IMR-90 (cell line): Measurements from ENCODE around the gene STKLD1.
A peak's percentile ranks its signal among the peaks of the same experiment; 100 is the strongest.

Experiments used
- BHLHE40 ChIP-seq: fragments of 150-350 bp; IDR thresholded peaks from 2 replicates; pipeline ENCODE4 v1.6.1; 2016; ENCODE audit warnings: mild to moderate bottlenecking, low read depth, low read length
- MAFK ChIP-seq: IDR thresholded peaks from 2 replicates; pipeline ENCODE4 v1.6.1; 2012; ENCODE audit warnings: low read depth, low read length, improper control_type of control experiment
- POLR2A ChIP-seq: IDR thresholded peaks from 2 replicates; pipeline ENCODE4 v1.6.1; 2012; ENCODE audit warnings: mild to moderate bottlenecking, low read depth, low read length
- RAD21 ChIP-seq: IDR thresholded peaks from 2 replicates; pipeline ENCODE4 v1.6.1; 2012; ENCODE audit warnings: low read length, improper control_type of control experiment
- RFX5 ChIP-seq: IDR thresholded peaks from 2 replicates; pipeline ENCODE4 v1.8.0; 2012; ENCODE audit warnings: low read depth, mild to moderate bottlenecking, low read length, moderate library complexity
- SMC3 ChIP-seq: fragments of 150-350 bp; IDR thresholded peaks from 2 replicates; pipeline ENCODE4 v1.6.1; 2016; ENCODE audit warnings: low read depth, mild to moderate bottlenecking, antibody characterized with exemption, low read length, moderate library complexity
- TF ChIP-seq, protein P1 (sequence below): conservative IDR thresholded peaks from 2 replicates; pipeline ENCODE4 v1.5.1; 2012; ENCODE audit warnings: mild to moderate bottlenecking, low read depth, low read length, improper control_type of control experiment
- TF ChIP-seq, protein P2 (sequence below): fragments of 150-350 bp; IDR thresholded peaks from 2 replicates; pipeline ENCODE4 v1.6.1; 2016; ENCODE audit warnings: low read depth, mild to moderate bottlenecking, low read length, moderate library complexity, borderline replicate concordance
- TF ChIP-seq, protein P3 (sequence below): fragments of 150-350 bp; IDR thresholded peaks from 2 replicates; pipeline ENCODE4 v1.6.1; 2017; ENCODE audit warnings: mild to moderate bottlenecking, antibody characterized with exemption, low read length, low read depth

DNA sequence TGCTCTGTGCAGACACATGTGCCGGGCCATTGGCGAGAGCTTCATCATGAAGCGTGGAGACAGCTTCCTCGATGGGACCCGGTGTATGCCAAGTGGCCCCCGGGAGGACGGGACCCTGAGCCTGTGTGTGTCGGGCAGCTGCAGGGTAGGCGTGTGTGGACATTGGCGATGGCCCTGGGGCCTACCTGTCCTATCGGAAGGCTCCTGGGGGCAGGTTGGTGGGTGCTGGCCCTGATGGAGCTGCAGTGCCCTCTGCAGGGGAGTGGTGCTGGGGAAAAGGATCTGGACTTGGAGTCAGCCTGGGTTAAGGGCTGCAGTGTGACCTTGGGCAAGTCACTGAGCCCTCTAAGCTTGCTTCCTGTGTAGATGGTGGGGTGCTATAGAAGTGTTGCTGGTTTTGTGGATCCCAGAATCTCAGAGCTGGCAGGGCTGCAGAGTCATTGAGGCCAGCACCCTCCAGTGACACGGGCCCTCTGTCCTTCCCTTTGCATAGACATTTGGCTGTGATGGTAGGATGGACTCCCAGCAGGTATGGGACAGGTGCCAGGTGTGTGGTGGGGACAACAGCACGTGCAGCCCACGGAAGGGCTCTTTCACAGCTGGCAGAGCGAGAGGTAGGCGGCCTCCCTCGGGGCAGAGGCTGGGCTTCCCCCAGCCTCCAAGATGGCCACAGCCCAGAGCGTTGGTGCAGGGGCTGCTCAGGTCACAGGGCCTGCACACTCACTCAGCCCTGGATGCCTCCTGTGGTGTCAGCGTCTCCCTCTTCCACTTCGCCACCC, 61.8 kb downstream of the STKLD1 start:
- TF ChIP-seq POLR2A (no peak), MAFK (no peak), SMC3 (no peak), RFX5 (no peak), RAD21 (peak; percentile 30; the same call in 1 of the 2 replicates), BHLHE40 (no peak)
- TF ChIP-seq, protein P1, sequence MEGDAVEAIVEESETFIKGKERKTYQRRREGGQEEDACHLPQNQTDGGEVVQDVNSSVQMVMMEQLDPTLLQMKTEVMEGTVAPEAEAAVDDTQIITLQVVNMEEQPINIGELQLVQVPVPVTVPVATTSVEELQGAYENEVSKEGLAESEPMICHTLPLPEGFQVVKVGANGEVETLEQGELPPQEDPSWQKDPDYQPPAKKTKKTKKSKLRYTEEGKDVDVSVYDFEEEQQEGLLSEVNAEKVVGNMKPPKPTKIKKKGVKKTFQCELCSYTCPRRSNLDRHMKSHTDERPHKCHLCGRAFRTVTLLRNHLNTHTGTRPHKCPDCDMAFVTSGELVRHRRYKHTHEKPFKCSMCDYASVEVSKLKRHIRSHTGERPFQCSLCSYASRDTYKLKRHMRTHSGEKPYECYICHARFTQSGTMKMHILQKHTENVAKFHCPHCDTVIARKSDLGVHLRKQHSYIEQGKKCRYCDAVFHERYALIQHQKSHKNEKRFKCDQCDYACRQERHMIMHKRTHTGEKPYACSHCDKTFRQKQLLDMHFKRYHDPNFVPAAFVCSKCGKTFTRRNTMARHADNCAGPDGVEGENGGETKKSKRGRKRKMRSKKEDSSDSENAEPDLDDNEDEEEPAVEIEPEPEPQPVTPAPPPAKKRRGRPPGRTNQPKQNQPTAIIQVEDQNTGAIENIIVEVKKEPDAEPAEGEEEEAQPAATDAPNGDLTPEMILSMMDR, result peak; percentile 28
- TF ChIP-seq, protein P2, sequence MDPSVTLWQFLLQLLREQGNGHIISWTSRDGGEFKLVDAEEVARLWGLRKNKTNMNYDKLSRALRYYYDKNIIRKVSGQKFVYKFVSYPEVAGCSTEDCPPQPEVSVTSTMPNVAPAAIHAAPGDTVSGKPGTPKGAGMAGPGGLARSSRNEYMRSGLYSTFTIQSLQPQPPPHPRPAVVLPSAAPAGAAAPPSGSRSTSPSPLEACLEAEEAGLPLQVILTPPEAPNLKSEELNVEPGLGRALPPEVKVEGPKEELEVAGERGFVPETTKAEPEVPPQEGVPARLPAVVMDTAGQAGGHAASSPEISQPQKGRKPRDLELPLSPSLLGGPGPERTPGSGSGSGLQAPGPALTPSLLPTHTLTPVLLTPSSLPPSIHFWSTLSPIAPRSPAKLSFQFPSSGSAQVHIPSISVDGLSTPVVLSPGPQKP, result no peak
- TF ChIP-seq, protein P3, sequence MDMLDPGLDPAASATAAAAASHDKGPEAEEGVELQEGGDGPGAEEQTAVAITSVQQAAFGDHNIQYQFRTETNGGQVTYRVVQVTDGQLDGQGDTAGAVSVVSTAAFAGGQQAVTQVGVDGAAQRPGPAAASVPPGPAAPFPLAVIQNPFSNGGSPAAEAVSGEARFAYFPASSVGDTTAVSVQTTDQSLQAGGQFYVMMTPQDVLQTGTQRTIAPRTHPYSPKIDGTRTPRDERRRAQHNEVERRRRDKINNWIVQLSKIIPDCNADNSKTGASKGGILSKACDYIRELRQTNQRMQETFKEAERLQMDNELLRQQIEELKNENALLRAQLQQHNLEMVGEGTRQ, result no peak
